HL-60 (cell line): ENCODE results near the gene IL23R.

Experiments
- POLR2AphosphoS5 ChIP-seq: IDR thresholded peaks from 2 replicates; pipeline ENCODE4 v1.6.1; 2012; ENCODE audit warnings: low read depth
- SPI1 ChIP-seq: IDR thresholded peaks from 2 replicates; pipeline ENCODE4 v1.6.1; 2012; ENCODE audit warnings: low read depth, mild to moderate bottlenecking, borderline replicate concordance
- TF ChIP-seq, protein P1 (sequence below): IDR thresholded peaks from one replicate; pipeline ENCODE4 v1.5.1; 2011; ENCODE audit warnings: low read length, control low read depth, inconsistent platforms; ENCODE audit not compliant: insufficient read depth
- TF ChIP-seq, protein P2 (sequence below): IDR thresholded peaks from 2 replicates; pipeline ENCODE4 v1.6.1; 2012; ENCODE audit warnings: low read depth; ENCODE audit not compliant: insufficient replicate concordance

DNA sequence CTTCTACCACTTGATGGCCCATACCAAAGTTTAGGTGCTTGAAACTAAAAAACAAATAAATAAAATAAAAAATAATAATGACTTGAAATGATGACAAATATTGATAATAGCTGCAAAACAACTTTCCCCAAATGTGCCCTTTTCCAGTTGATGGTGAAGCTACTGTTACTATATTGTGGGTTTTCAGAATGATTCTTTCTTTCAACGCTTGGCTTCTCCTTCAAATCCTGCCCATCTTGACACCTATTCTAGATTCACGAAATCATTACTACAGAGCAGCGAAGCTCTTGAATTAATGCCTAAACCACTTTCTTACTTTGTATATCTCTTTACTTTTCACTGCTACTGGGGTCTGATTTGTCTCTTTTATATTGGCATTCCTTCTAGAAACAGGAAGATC, 22.3 kb upstream of the IL23R start:
- TF ChIP-seq, protein P1, sequence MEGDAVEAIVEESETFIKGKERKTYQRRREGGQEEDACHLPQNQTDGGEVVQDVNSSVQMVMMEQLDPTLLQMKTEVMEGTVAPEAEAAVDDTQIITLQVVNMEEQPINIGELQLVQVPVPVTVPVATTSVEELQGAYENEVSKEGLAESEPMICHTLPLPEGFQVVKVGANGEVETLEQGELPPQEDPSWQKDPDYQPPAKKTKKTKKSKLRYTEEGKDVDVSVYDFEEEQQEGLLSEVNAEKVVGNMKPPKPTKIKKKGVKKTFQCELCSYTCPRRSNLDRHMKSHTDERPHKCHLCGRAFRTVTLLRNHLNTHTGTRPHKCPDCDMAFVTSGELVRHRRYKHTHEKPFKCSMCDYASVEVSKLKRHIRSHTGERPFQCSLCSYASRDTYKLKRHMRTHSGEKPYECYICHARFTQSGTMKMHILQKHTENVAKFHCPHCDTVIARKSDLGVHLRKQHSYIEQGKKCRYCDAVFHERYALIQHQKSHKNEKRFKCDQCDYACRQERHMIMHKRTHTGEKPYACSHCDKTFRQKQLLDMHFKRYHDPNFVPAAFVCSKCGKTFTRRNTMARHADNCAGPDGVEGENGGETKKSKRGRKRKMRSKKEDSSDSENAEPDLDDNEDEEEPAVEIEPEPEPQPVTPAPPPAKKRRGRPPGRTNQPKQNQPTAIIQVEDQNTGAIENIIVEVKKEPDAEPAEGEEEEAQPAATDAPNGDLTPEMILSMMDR, result no peak
- TF ChIP-seq POLR2AphosphoS5 (no peak), SPI1 (no peak)
- TF ChIP-seq, protein P2, sequence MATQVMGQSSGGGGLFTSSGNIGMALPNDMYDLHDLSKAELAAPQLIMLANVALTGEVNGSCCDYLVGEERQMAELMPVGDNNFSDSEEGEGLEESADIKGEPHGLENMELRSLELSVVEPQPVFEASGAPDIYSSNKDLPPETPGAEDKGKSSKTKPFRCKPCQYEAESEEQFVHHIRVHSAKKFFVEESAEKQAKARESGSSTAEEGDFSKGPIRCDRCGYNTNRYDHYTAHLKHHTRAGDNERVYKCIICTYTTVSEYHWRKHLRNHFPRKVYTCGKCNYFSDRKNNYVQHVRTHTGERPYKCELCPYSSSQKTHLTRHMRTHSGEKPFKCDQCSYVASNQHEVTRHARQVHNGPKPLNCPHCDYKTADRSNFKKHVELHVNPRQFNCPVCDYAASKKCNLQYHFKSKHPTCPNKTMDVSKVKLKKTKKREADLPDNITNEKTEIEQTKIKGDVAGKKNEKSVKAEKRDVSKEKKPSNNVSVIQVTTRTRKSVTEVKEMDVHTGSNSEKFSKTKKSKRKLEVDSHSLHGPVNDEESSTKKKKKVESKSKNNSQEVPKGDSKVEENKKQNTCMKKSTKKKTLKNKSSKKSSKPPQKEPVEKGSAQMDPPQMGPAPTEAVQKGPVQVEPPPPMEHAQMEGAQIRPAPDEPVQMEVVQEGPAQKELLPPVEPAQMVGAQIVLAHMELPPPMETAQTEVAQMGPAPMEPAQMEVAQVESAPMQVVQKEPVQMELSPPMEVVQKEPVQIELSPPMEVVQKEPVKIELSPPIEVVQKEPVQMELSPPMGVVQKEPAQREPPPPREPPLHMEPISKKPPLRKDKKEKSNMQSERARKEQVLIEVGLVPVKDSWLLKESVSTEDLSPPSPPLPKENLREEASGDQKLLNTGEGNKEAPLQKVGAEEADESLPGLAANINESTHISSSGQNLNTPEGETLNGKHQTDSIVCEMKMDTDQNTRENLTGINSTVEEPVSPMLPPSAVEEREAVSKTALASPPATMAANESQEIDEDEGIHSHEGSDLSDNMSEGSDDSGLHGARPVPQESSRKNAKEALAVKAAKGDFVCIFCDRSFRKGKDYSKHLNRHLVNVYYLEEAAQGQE, result no peak
